H1 (cell line): ENCODE measurements around the gene SIRT3. TPM values are rescaled to one million over a fixed set of nuclear protein-coding genes. Genes with fewer than 3 reads are reported as not detected.

Source experiments
- CTBP2 ChIP-seq: IDR thresholded peaks from 2 replicates; pipeline ENCODE4 v1.7.0; 2011; ENCODE audit warnings: borderline replicate concordance, mild to moderate bottlenecking, moderate library complexity, mixed read lengths, low read length; ENCODE audit not compliant: insufficient read depth, insufficient read length
- FOSL1 ChIP-seq: IDR thresholded peaks from 2 replicates; pipeline ENCODE4 v1.6.1; 2011; ENCODE audit warnings: mild to moderate bottlenecking, low read depth, low read length, moderate library complexity; ENCODE audit not compliant: insufficient read depth
- HDAC2 ChIP-seq, 2 experiments: fragments of 300-600 bp in 1 of 2; sonication (generic) in 1 of 2; IDR thresholded peaks; 2 replicates each; pipeline ENCODE4 v1.6.1; 2011 to 2012; ENCODE audit warnings: low read depth in 2 of 2, low read length in 2 of 2, mild to moderate bottlenecking in 2 of 2, moderate library complexity in 2 of 2, borderline replicate concordance in 1 of 2, inconsistent platforms in 1 of 2
- KDM1A ChIP-seq: fragments of 200-600, 300-600 bp; sonication (generic); IDR thresholded peaks from 2 replicates; pipeline ENCODE4 v1.7.1; 2016; ENCODE audit warnings: mild to moderate bottlenecking, low read length, borderline replicate concordance
- polyA plus RNA-seq, 7 experiments: library from polyadenylated mRNA; depleted of rRNA in 3 of 7; stranded (reverse) in 5 of 7; unstranded in 2 of 7; fragments of >200 nt in 5 of 7; fragments of 200-250 nt in 2 of 7; gene quantifications; 1 replicate in 5 of 7; 2 replicates in 1 of 7; 4 replicates in 1 of 7; pipeline versions ENCODE4 v1.2.1 to v1.2.3, GENCODE V29; 2011 to 2013; ENCODE audit warnings: missing spikeins in 2 of 7, mixed read lengths in 2 of 7
- total RNA-seq: library from RNA; stranded (reverse); fragmentation: NEBNext Ultra II Directional; extraction: Animal tissue kit (Norgen Biotek cat#: 25700); gene quantifications from 2 replicates; pipeline ENCODE4 v1.2.1, GENCODE V29; 2021
- TF ChIP-seq, protein P1 (sequence below): IDR thresholded peaks from 2 replicates; pipeline ENCODE4 v1.6.1; 2012; ENCODE audit warnings: low read length, inconsistent platforms

Gene SIRT3
- total and polyA plus RNA-seq, 2 of the 8 experiments (the other 6 are each of a cell fraction or from before 2014, with no cell fraction given): 14.3 to 21.6 TPM

GRCh38 chr11:211741-212140, 24.4 kb downstream of the SIRT3 start (continued):
- TF ChIP-seq CTBP2 (no peak), HDAC2 (IDR thresholded peaks at IDR 0.05; ENCODE audit: borderline replicate concordance in 1 of 2, low read depth in 2 of 2, low read length in 2 of 2) (no peak), KDM1A (no peak), FOSL1 (no peak)
- TF ChIP-seq, protein P1, sequence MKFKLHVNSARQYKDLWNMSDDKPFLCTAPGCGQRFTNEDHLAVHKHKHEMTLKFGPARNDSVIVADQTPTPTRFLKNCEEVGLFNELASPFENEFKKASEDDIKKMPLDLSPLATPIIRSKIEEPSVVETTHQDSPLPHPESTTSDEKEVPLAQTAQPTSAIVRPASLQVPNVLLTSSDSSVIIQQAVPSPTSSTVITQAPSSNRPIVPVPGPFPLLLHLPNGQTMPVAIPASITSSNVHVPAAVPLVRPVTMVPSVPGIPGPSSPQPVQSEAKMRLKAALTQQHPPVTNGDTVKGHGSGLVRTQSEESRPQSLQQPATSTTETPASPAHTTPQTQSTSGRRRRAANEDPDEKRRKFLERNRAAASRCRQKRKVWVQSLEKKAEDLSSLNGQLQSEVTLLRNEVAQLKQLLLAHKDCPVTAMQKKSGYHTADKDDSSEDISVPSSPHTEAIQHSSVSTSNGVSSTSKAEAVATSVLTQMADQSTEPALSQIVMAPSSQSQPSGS: no peak
